K562 (cell line): ENCODE measurements around the gene PGAP3. TPM values are rescaled to one million over a fixed set of nuclear protein-coding genes. Genes with fewer than 3 reads are reported as not detected.

Experiments
- CBX5 ChIP-seq: IDR thresholded peaks from 2 replicates; pipeline ENCODE4 v1.6.1; 2014; ENCODE audit warnings: low read depth, borderline replicate concordance
- NCOA2 ChIP-seq, 2 experiments: fragments of 450-650 bp; IDR thresholded peaks; 2 replicates each; pipeline ENCODE4 v1.6.1; 2018; ENCODE audit warnings: mild to moderate bottlenecking in 2 of 2, moderate library complexity in 1 of 2; ENCODE audit not compliant: partially characterized antibody in 2 of 2
- ZNF253 ChIP-seq: fragments of 250-450 bp; sonication (Bioruptor Pico); conservative IDR thresholded peaks from 2 replicates; pipeline ENCODE4 v1.6.1; 2021; ENCODE audit warnings: mild to moderate bottlenecking
- ZNF584 ChIP-seq: fragments of 200-800 bp; sonication (Bioruptor generic); IDR thresholded peaks from 2 replicates; pipeline ENCODE4 v1.6.1; 2016; ENCODE audit warnings: low read depth, mild to moderate bottlenecking, missing genetic modification characterization, missing compliant biosample characterization
- polyA plus RNA-seq, 8 experiments: library from polyadenylated mRNA; depleted of rRNA in 4 of 8; stranded (reverse) in 5 of 8; unstranded in 3 of 8; fragments of >200 nt; fragmentation: Nextera tagmentation in 2 of 8; fragmentation: Illumina TruSeq in 1 of 8; extraction: Ambion mirVana in 2 of 8; extraction: Trizol in 1 of 8; gene quantifications; 2 replicates each; pipeline versions ENCODE4 v1.2.1 to v1.2.3, GENCODE V29; 2011 to 2014; ENCODE audit warnings: inconsistent platforms in 1 of 8, missing spikeins in 1 of 8
- total RNA-seq, 7 experiments: library from RNA; depleted of rRNA in 6 of 7; stranded (reverse); fragments of >200 nt in 6 of 7; fragmentation: Illumina TruSeq in 2 of 7; extraction: Trizol in 2 of 7; gene quantifications; 2 replicates each; pipeline versions ENCODE4 v1.2.1 to v1.2.3, GENCODE V29; 2011 to 2021; ENCODE audit warnings: low replicate concordance in 1 of 7
- TF ChIP-seq, protein P1 (sequence below): fragments of 450-650 bp; IDR thresholded peaks from 2 replicates; pipeline ENCODE4 v1.6.1; 2016; ENCODE audit warnings: missing biosample characterization, missing genetic modification characterization
- TF ChIP-seq, protein P2 (sequence below): fragments of 450-650 bp; IDR thresholded peaks from 2 replicates; pipeline ENCODE4 v1.6.1; 2016; ENCODE audit warnings: mild to moderate bottlenecking, moderate library complexity

PGAP3 gene
- total and polyA plus RNA-seq, 9 of the 15 experiments (the other 6 are each of a cell fraction or from before 2014, with no cell fraction given) = 0.38 to 9.4 (median 4.5) TPM

DNA sequence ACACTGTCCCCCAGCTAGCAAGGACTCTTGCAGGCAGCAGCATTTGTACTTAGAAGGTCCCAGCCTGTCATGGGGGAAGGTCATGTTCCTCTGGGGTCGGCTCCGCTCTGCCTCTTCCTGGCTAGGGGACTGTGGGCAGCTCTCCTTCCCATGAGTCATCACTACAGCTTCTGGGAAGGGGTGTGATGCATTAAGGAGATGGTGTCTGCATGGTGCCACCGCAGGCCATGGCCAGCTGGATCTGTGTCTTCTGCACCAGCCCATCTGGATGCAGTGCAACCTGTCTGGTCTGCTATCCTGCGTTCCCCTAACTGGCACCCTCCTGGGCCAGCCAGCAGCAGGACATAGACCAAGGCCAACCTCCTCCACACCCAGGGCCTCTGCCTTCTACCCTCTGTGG lies 44.6 kb downstream of the PGAP3 start (continued):
- TF ChIP-seq, protein P1, sequence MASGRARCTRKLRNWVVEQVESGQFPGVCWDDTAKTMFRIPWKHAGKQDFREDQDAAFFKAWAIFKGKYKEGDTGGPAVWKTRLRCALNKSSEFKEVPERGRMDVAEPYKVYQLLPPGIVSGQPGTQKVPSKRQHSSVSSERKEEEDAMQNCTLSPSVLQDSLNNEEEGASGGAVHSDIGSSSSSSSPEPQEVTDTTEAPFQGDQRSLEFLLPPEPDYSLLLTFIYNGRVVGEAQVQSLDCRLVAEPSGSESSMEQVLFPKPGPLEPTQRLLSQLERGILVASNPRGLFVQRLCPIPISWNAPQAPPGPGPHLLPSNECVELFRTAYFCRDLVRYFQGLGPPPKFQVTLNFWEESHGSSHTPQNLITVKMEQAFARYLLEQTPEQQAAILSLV = no peak
- no peak for TF ChIP-seq NCOA2 (IDR thresholded peaks at IDR 0.05; ENCODE audit: partially characterized antibody in 2 of 2)
- TF ChIP-seq CBX5 = no peak
- TF ChIP-seq, protein P2, sequence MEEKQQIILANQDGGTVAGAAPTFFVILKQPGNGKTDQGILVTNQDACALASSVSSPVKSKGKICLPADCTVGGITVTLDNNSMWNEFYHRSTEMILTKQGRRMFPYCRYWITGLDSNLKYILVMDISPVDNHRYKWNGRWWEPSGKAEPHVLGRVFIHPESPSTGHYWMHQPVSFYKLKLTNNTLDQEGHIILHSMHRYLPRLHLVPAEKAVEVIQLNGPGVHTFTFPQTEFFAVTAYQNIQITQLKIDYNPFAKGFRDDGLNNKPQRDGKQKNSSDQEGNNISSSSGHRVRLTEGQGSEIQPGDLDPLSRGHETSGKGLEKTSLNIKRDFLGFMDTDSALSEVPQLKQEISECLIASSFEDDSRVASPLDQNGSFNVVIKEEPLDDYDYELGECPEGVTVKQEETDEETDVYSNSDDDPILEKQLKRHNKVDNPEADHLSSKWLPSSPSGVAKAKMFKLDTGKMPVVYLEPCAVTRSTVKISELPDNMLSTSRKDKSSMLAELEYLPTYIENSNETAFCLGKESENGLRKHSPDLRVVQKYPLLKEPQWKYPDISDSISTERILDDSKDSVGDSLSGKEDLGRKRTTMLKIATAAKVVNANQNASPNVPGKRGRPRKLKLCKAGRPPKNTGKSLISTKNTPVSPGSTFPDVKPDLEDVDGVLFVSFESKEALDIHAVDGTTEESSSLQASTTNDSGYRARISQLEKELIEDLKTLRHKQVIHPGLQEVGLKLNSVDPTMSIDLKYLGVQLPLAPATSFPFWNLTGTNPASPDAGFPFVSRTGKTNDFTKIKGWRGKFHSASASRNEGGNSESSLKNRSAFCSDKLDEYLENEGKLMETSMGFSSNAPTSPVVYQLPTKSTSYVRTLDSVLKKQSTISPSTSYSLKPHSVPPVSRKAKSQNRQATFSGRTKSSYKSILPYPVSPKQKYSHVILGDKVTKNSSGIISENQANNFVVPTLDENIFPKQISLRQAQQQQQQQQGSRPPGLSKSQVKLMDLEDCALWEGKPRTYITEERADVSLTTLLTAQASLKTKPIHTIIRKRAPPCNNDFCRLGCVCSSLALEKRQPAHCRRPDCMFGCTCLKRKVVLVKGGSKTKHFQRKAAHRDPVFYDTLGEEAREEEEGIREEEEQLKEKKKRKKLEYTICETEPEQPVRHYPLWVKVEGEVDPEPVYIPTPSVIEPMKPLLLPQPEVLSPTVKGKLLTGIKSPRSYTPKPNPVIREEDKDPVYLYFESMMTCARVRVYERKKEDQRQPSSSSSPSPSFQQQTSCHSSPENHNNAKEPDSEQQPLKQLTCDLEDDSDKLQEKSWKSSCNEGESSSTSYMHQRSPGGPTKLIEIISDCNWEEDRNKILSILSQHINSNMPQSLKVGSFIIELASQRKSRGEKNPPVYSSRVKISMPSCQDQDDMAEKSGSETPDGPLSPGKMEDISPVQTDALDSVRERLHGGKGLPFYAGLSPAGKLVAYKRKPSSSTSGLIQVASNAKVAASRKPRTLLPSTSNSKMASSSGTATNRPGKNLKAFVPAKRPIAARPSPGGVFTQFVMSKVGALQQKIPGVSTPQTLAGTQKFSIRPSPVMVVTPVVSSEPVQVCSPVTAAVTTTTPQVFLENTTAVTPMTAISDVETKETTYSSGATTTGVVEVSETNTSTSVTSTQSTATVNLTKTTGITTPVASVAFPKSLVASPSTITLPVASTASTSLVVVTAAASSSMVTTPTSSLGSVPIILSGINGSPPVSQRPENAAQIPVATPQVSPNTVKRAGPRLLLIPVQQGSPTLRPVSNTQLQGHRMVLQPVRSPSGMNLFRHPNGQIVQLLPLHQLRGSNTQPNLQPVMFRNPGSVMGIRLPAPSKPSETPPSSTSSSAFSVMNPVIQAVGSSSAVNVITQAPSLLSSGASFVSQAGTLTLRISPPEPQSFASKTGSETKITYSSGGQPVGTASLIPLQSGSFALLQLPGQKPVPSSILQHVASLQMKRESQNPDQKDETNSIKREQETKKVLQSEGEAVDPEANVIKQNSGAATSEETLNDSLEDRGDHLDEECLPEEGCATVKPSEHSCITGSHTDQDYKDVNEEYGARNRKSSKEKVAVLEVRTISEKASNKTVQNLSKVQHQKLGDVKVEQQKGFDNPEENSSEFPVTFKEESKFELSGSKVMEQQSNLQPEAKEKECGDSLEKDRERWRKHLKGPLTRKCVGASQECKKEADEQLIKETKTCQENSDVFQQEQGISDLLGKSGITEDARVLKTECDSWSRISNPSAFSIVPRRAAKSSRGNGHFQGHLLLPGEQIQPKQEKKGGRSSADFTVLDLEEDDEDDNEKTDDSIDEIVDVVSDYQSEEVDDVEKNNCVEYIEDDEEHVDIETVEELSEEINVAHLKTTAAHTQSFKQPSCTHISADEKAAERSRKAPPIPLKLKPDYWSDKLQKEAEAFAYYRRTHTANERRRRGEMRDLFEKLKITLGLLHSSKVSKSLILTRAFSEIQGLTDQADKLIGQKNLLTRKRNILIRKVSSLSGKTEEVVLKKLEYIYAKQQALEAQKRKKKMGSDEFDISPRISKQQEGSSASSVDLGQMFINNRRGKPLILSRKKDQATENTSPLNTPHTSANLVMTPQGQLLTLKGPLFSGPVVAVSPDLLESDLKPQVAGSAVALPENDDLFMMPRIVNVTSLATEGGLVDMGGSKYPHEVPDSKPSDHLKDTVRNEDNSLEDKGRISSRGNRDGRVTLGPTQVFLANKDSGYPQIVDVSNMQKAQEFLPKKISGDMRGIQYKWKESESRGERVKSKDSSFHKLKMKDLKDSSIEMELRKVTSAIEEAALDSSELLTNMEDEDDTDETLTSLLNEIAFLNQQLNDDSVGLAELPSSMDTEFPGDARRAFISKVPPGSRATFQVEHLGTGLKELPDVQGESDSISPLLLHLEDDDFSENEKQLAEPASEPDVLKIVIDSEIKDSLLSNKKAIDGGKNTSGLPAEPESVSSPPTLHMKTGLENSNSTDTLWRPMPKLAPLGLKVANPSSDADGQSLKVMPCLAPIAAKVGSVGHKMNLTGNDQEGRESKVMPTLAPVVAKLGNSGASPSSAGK = no peak
- TF ChIP-seq ZNF253 (CRISPR knock-in tag) = no peak
- no peak for TF ChIP-seq ZNF584 (CRISPR knock-in tag)
- TF ChIP-seq, all 486 proteins: peak for 3
